Karpas-422 (cell line): ENCODE data around the gene CST11. TPM values are rescaled to one million over a fixed set of nuclear protein-coding genes. Genes with fewer than 3 reads are reported as not detected.
"Not testable (repeated sequence)": the region's sequence is repeated elsewhere in the genome, so short reads cannot be mapped to it uniquely, and the experiment has no call there.

ENCODE experiments used
- DNase-seq: peaks from one replicate; pipeline ENCODE4 v3.0.0-alpha.2; 2015
- H2AFZ ChIP-seq: fragments of 200-600 bp; sonication (generic); 2 replicates; pipeline ENCODE4 v1.6.1; 2014; ENCODE audit warnings: antibody characterized with exemption, low read length, mixed read lengths
- H3K27ac ChIP-seq: fragments of 200-600 bp; sonication (generic); 2 replicates; pipeline ENCODE4 v1.5.1; 2014; ENCODE audit warnings: mild to moderate bottlenecking, low read length, moderate library complexity
- H3K27me3 ChIP-seq: fragments of 200-600 bp; sonication (generic); 2 replicates; pipeline ENCODE4 v1.6.1; 2014; ENCODE audit warnings: low read length, mixed read lengths
- H3K36me3 ChIP-seq: fragments of 200-600 bp; sonication (generic); 2 replicates; pipeline ENCODE4 v1.6.1; 2014; ENCODE audit warnings: low read length, mixed read lengths; ENCODE audit not compliant: insufficient read depth
- H3K4me1 ChIP-seq: fragments of 200-600 bp; sonication (generic); 2 replicates; pipeline ENCODE4 v1.6.1; 2014; ENCODE audit warnings: mild to moderate bottlenecking, low read length, mixed read lengths
- H3K4me2 ChIP-seq: fragments of 200-600 bp; sonication (generic); 2 replicates; pipeline ENCODE4 v1.6.1; 2014; ENCODE audit warnings: low read length, low read depth, mild to moderate bottlenecking; ENCODE audit not compliant: poor library complexity, severe bottlenecking
- H3K4me3 ChIP-seq: fragments of 200-600 bp; sonication (generic); 2 replicates; pipeline ENCODE4 v1.5.1; 2014; ENCODE audit warnings: mild to moderate bottlenecking, antibody characterized with exemption, low read length, mixed read lengths
- H3K79me2 ChIP-seq: fragments of 200-600 bp; sonication (generic); 2 replicates; pipeline ENCODE4 v1.6.1; 2014; ENCODE audit warnings: mild to moderate bottlenecking, low read length, mixed read lengths
- H3K9ac ChIP-seq: fragments of 200-600 bp; sonication (generic); 2 replicates; pipeline ENCODE4 v1.6.0; 2014; ENCODE audit warnings: low read length
- H3K9me2 ChIP-seq: fragments of 200-600 bp; sonication (generic), shearing (Covaris generic); replicated peaks from 2 replicates; pipeline ENCODE4 v1.6.0; 2014; ENCODE audit warnings: mild to moderate bottlenecking, low read length, moderate library complexity; ENCODE audit not compliant: insufficient read depth
- H3K9me3 ChIP-seq: fragments of 300-700, 200-600 bp; sonication (generic); 2 replicates; pipeline ENCODE4 v1.6.1; 2014; ENCODE audit warnings: low read length, mixed read lengths
- H4K20me1 ChIP-seq: fragments of 200-600 bp; sonication (generic); 2 replicates; pipeline ENCODE4 v1.6.1; 2014; ENCODE audit warnings: mild to moderate bottlenecking, antibody characterized with exemption, low read length, low read depth; ENCODE audit not compliant: insufficient read depth
- total RNA-seq: library from RNA; depleted of rRNA; stranded (reverse); fragments of >200 nt; shearing (Covaris generic); gene quantifications from 2 replicates; pipeline ENCODE4 v1.2.3, GENCODE V29; 2014; ENCODE audit warnings: low replicate concordance

The CST11 gene
- total RNA-seq, 1 experiment from 2014 or later, result not detected

GRCh38 chr20:23466961-23467360 is 14.3 kb upstream of the CST11 start:
- not testable (repeated sequence) for H3K79me2 ChIP-seq, H3K27ac ChIP-seq, H3K9ac ChIP-seq, H3K36me3 ChIP-seq, H3K4me1 ChIP-seq, DNase-seq, H3K9me2 ChIP-seq, H3K27me3 ChIP-seq, H3K9me3 ChIP-seq, H3K4me3 ChIP-seq, H2AFZ ChIP-seq, H3K4me2 ChIP-seq, H4K20me1 ChIP-seq

GRCh38 chr20:23461180-23461579 is 8.5 kb upstream of the CST11 start:
- no peak overlapping the region for H3K4me3 ChIP-seq
- DNase-seq, result no peak
- H3K4me2 ChIP-seq, result no peak overlapping the region

GRCh38 chr20:23459461-23460150 is 6.9 kb upstream of the CST11 start:
- DNase-seq, result no peak
- Histone ChIP-seq H3K9me3 (no peaks in the 10 kb centered on the region), H3K4me1 (no peaks in the 10 kb centered on the region), H2AFZ (no peak overlapping the region), H4K20me1 (no peaks in the 10 kb centered on the region), H3K9ac (no peak overlapping the region), H3K27me3 (no peaks in the 10 kb centered on the region), H3K4me2 (no peak overlapping the region), H3K9me2 (no peaks in the 10 kb centered on the region), H3K4me3 (no peak overlapping the region), H3K79me2 (no peaks in the 10 kb centered on the region), H3K27ac (no peak overlapping the region), H3K36me3 (no peaks in the 10 kb centered on the region)

More at GRCh38 chr20:23461180-23461579, 8.5 kb upstream of the CST11 start:
- no peaks in the 10 kb centered on the region for H3K4me1 ChIP-seq
- no peak overlapping the region for H3K27ac ChIP-seq
- H2AFZ ChIP-seq, result no peak overlapping the region
- H3K27me3 ChIP-seq, result no peaks in the 10 kb centered on the region
- H3K79me2 ChIP-seq, result no peaks in the 10 kb centered on the region
- H3K9ac ChIP-seq, result no peak overlapping the region
- no peaks in the 10 kb centered on the region for H3K9me2 ChIP-seq
- H3K9me3 ChIP-seq, result no peaks in the 10 kb centered on the region
- H4K20me1 ChIP-seq, result no peaks in the 10 kb centered on the region
- H3K36me3 ChIP-seq, result no peaks in the 10 kb centered on the region

- H3K27ac ChIP-seq, result no peak overlapping the region
- no peaks in the 10 kb centered on the region for H3K79me2 ChIP-seq
- H3K9me3 ChIP-seq, result no peaks in the 10 kb centered on the region
- H3K4me2 ChIP-seq, result no peak overlapping the region
- H3K9ac ChIP-seq, result no peak overlapping the region
- H3K9me2 ChIP-seq, result no peaks in the 10 kb centered on the region
- H3K4me3 ChIP-seq, result no peak overlapping the region
- DNase-seq, result no peak
- no peaks in the 10 kb centered on the region for H3K27me3 ChIP-seq
- H3K4me1 ChIP-seq, result no peaks in the 10 kb centered on the region
- no peak overlapping the region for H2AFZ ChIP-seq
- H4K20me1 ChIP-seq, result no peaks in the 10 kb centered on the region
- H3K36me3 ChIP-seq, result no peaks in the 10 kb centered on the region
These were observed 4.2 kb upstream of the CST11 start for GRCh38 chr20:23456873-23457272.

GRCh38 chr20:23456409-23456808 is 3.7 kb upstream of the CST11 start:
- no peak for DNase-seq
- H3K4me3 ChIP-seq, result no peak overlapping the region
- H3K27ac ChIP-seq, result no peak overlapping the region

GRCh38 chr20:23455639-23456038 is 3.0 kb upstream of the CST11 start:
- no peak overlapping the region for H2AFZ ChIP-seq
- no peaks in the 10 kb centered on the region for H3K27me3 ChIP-seq
- H3K36me3 ChIP-seq, result no peaks in the 10 kb centered on the region
- H3K9me2 ChIP-seq, result no peaks in the 10 kb centered on the region
- H3K9ac ChIP-seq, result no peak overlapping the region
- no peak for DNase-seq
- H3K4me2 ChIP-seq, result no peak overlapping the region
- no peaks in the 10 kb centered on the region for H4K20me1 ChIP-seq
- H3K4me1 ChIP-seq, result no peaks in the 10 kb centered on the region
- no peak overlapping the region for H3K4me3 ChIP-seq
- H3K79me2 ChIP-seq, result no peaks in the 10 kb centered on the region
- no peak overlapping the region for H3K27ac ChIP-seq
- H3K9me3 ChIP-seq, result no peaks in the 10 kb centered on the region

More at GRCh38 chr20:23456409-23456808, 3.7 kb upstream of the CST11 start:
- H4K20me1 ChIP-seq, result no peaks in the 10 kb centered on the region
- no peaks in the 10 kb centered on the region for H3K27me3 ChIP-seq
- no peaks in the 10 kb centered on the region for H3K79me2 ChIP-seq
- H3K4me1 ChIP-seq, result no peaks in the 10 kb centered on the region
- H3K9ac ChIP-seq, result no peak overlapping the region
- H3K36me3 ChIP-seq, result no peaks in the 10 kb centered on the region
- no peak overlapping the region for H2AFZ ChIP-seq
- no peaks in the 10 kb centered on the region for H3K9me3 ChIP-seq
- H3K9me2 ChIP-seq, result no peaks in the 10 kb centered on the region
- no peak overlapping the region for H3K4me2 ChIP-seq

- Histone ChIP-seq H3K4me1 (no peaks in the 10 kb centered on the region), H3K9me2 (no peaks in the 10 kb centered on the region), H4K20me1 (no peaks in the 10 kb centered on the region), H3K9ac (no peak overlapping the region), H3K27me3 (no peaks in the 10 kb centered on the region), H2AFZ (no peak overlapping the region), H3K27ac (no peak overlapping the region), H3K36me3 (no peaks in the 10 kb centered on the region), H3K9me3 (no peaks in the 10 kb centered on the region), H3K4me2 (no peak overlapping the region), H3K79me2 (no peaks in the 10 kb centered on the region), H3K4me3 (no peak overlapping the region)
- no peak for DNase-seq
These were observed 2.1 kb upstream of the CST11 start for GRCh38 chr20:23454816-23455215.

GRCh38 chr20:23453549-23454543 is 1.2 kb upstream of the CST11 start:
- Histone ChIP-seq H4K20me1 (no peaks in the 10 kb centered on the region), H3K4me3 (no peak overlapping the region), H3K79me2 (no peaks in the 10 kb centered on the region), H3K36me3 (no peaks in the 10 kb centered on the region), H3K27ac (no peak overlapping the region), H2AFZ (no peak overlapping the region), H3K9me2 (no peaks in the 10 kb centered on the region), H3K4me1 (no peaks in the 10 kb centered on the region), H3K4me2 (no peak overlapping the region), H3K27me3 (no peaks in the 10 kb centered on the region), H3K9ac (no peak overlapping the region), H3K9me3 (no peaks in the 10 kb centered on the region)
- DNase-seq, result no peak
